Activated CD8-positive, alpha-beta memory T cell treated with anti-CD3 and anti-CD28 coated beads for 48 hours (primary cell): ENCODE measurements around the gene MCM5.

ENCODE experiments used
- DNase-seq, 3 experiments: peaks; one replicate each; pipeline ENCODE4 v3.0.0-alpha.2; 2020; ENCODE audit warnings: low read depth in 2 of 3, low spot score in 2 of 3

MCM5 gene

GRCh38 chr22:35400501-35400790 is 506 bp downstream of the MCM5 start:
- no peak for DNase-seq

- DNase-seq, result no peak
Measured at GRCh38 chr22:35401863-35402262, 1.9 kb downstream of the MCM5 start.

DNA sequence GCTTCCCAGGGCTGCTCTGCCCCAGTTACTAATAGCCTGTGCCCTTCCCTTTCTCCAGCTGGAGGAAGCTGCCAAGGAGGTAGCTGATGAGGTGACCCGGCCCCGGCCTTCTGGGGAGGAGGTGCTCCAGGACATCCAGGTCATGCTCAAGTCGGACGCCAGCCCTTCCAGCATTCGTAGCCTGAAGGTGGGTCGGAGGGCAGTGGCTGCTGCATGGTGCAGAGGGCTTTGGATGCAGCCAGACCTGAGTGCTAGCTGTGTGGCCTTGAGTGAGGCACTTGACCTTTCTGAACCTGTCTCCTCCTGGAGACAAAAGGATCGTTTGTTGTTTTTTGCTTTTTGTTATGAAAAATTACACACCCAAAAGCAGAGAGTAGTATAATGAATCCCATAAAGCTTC is 3.4 kb downstream of the MCM5 start:
- no peak for DNase-seq

GRCh38 chr22:35404176-35404575 is 4.2 kb downstream of the MCM5 start:
- DNase-seq, result no peak

GRCh38 chr22:35406443-35406842 is 6.5 kb downstream of the MCM5 start:
- no peak for DNase-seq

DNA sequence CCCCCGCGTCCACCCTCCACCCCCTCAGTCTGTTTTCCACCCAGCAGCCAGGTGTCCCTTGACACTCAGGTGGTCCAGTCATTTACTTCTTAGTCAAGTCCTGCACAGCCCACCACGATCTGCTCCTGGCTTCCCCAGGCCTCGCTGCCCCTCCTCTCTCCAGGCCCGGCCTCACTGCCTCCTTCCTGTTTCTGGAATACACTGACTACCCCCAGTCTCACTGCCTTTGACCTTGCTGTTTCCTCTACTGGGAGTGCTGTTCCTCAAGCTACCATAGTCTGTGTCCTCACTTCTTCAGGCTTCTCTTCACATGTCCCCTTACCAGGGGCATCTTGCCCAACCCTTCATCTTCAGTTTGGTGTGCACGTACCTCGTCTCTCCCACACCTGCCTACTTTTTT is 7.4 kb downstream of the MCM5 start:
- DNase-seq, result no peak

- no peak for DNase-seq
Measured at GRCh38 chr22:35409783-35410662, 10.1 kb downstream of the MCM5 start.

DNA sequence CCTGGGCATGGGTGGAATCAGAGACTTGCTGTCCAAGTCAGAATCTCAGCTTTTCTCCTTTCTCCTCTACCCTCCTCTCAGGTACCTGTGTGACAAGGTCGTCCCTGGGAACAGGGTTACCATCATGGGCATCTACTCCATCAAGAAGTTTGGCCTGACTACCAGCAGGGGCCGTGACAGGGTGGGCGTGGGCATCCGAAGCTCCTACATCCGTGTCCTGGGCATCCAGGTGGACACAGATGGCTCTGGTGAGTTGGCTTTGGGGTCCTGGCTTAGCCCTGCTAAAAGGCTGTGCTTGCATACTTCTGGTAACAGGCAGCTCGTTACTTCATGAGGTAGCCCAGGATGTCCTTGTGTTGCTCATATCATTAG is 10.7 kb downstream of the MCM5 start:
- no peak for DNase-seq

GRCh38 chr22:35411102-35411501 is 11.2 kb downstream of the MCM5 start:
- DNase-seq, result no peak

DNA sequence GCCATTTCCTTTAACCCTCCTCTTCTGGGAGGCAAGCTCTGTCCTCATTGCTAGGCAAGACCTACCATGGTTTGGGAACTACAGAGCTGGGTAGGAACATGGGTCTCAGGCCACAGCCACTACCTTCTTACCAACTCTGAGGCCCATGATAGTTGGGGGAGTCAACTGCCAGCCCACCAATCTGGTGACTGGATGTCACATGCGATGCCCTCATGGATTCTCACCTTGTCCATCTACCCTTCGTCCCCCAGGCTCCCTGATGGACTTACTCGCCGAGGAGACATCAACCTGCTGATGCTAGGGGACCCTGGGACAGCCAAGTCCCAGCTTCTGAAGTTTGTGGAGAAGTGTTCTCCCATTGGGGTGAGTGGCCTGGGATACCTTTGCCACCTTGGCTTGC is 13.7 kb downstream of the MCM5 start:
- DNase-seq, result no peak

DNA sequence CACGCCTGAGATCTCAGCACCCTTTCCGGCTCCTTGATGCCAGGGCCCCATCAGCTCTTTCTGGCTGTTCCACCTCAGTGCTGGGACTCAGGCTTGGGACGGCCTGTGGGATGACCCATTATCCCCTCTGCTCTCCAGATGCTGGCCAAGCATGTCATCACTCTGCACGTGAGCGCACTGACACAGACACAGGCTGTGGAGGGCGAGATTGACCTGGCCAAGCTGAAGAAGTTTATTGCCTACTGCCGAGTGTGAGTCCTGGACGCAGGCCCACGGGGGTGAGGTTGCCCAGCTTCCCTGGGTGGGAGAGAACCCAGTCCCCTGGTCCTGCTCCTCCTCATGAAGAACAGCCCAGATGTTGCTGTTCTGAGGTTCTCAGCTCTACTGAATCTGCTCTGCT is 17.7 kb downstream of the MCM5 start:
- DNase-seq, result no peak

DNA sequence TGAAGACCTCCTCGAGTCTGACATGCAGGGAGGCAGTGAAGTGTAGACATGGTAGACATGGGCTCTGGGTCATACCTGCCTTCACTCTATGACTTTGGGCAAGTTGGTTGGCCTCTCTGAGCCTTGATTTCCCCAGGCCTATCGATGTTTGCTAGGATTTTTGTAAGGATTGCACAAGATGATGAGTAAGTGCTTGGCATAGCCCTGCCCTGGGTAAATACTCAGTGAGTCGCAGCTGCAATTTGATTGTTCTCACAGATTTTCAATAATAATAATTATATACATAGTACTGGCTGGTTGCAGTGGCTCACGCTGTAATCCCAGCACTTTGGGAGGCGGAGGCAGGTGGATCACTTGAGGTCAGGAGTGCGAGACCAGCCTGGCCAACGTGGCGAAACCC is 18.1 kb downstream of the MCM5 start:
- no peak for DNase-seq

DNA sequence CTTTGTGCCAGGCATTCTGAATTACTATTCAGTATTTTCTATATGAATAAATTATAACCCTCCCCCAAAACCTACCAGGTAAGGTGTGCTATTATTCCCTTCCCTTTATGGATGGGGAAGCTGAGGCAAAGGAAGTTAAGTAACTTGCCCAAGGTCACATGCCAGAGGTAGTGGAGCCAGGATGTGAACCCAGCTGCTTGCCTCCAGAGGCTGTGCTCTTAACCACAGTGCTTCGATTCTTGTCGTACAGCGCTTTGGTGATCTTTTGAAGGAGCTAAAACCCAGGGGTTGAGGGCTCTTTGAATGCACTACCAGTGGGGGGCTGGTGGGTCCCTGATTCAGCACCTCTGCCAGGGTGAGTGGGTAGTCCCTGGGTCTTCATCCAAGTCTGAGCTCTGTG is 18.8 kb downstream of the MCM5 start:
- DNase-seq, result no peak

DNA sequence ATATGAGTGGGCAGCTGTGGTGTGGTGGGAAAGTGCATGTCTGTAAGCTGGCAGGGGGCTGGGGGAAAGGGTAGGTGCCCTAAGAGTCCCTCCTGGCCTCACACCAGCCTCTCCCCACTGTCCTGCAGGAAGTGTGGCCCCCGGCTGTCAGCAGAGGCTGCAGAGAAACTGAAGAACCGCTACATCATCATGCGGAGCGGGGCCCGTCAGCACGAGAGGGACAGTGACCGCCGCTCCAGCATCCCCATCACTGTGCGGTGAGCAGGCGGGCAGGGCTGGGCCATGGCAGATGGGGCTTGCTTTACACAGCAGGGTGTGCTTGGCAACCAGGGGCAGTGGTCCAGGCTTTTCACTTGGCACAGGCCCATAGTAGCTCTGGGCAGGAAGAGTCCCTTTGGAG is 19.8 kb downstream of the MCM5 start:
- no peak for DNase-seq

GRCh38 chr22:35421121-35421520 is 21.2 kb downstream of the MCM5 start:
- DNase-seq, result no peak

DNA sequence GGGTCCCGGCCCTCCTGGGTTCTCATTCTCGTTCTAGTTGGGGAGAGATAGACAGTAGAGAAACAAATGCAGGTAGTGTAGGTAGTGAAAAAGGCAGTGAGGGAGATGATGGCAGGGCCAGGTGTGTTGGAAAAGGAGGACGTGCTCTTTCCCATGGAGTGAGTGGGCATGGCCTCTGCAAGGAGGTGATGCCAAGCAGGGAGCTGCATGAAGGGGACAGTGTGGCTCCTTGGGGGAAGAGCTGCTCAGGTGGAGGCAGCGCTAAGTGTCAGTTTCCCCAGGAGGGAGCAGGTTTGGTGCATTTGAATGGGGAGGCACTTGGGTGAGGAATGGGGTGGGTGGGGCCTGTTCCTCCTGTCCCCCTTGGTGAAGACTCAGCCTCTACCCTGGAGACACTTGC is 22.2 kb downstream of the MCM5 start:
- no peak for DNase-seq

DNA sequence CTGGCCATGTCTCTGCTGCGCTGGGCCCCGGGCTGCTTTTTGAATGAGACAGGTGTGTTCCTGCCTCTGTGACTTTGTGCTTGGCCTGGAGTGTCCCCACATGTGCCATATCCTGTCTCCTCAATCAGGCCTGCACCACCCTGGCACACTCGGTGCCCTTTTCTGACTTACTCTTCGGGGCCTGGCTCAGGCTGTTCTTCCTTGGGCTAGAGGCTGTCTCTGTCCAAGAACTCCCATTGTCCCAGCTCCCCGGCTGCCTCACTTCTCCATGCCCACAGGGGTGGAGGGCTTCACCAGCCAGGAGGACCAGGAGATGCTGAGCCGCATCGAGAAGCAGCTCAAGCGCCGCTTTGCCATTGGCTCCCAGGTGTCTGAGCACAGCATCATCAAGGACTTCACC is 23.0 kb downstream of the MCM5 start:
- no peak for DNase-seq

GRCh38 chr22:35424081-35424480 is 24.1 kb downstream of the MCM5 start:
- DNase-seq, result no peak

GRCh38 chr22:35424761-35425160 is 24.8 kb downstream of the MCM5 start:
- DNase-seq, result no peak

DNA sequence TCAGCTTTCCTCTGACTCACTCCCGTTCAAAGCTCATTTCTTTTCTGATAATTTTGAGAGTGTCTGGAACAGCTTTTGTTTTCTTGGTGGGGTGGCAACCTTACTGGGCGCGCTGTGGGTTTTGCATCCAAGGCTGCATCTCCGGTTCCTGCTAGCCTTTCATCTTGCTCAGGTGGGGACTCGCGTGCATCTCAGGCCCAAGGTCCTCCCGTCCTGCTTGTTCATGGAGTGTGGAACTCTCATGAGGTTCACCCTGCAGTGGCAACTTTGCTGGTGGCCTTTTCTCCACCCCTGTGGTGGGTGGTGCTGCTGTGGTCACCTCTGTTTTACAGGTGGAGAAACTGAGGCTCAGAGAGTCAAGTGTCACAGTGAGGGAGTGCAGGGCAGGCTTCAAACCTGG is 25.6 kb downstream of the MCM5 start:
- DNase-seq, result no peak

DNA sequence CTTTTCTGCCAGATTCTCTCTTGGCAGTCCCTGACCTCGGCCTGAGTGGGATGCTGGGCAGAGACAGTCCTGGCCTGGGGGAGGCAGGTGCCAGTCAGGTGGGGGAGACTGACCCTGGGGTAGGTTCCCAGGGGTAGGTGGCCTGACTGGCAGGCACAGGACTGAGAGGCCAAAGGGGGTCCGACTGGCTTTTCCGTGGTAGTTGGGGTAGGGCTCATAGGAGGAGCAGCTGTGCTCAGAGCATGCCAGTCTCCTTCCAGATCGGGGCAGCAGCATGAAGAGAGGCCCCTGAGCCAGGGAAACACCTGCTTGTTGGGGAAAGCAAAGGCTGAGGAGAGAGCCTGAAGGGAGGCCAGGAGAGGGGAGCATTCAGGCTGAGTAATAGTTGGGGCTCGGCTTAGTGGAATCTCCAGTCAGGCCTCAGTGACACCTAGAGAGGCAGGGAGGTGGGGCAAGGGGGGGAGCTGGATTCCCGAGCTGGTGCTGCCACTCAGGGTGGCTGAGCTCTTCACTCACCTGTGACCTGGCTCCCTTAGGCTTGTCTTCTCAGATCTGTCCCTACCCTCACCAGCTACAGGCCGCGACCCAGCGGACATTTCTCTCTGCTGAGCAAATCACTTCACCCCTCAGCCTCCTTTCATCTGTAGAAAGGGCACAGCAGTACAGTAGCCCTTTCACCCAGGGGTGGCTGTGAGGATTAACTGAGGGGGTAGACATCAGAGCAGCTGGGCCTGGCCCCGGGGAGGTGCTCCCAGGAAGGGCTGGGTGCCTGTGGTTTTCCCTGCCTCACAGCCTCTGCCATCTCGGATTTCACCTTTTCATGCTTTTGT is 26.2 kb downstream of the MCM5 start:
- DNase-seq, result no peak

GRCh38 chr22:35426801-35427140 is 26.8 kb downstream of the MCM5 start:
- DNase-seq, result no peak

DNA sequence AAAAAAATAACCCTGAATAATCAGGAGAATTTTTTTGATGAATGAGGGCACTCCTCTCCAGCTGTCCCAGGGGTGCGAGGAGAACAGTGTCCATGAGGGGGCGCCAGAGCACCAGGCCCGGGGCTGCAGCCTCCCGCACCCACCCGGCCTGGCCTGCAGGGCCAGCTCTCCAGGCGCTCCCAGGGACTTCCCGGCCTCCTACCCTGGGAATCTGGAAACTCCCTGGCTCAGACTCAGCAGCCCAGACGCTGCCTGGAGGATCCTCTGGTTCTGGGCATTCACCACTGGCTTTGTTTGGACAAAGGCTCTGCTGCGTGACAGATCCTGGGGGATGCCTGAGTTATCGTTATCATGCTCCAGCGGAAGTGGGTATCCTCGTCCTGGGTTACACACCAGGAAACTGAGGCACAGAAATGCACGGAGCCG is 31.0 kb downstream of the MCM5 start:
- peak; percentile 20 to 68 (median 40) for DNase-seq
